Trophoblast cell (in vitro differentiated cells and primary cell): Measurements from ENCODE around the gene NGB.

Source experiments
- DNase-seq, 2 donors: peaks; one replicate each; pipeline ENCODE4 v3.0.0-alpha.2; 2016
- H2AFZ ChIP-seq: 2 replicates; pipeline ENCODE4 v1.6.1; 2013; ENCODE audit warnings: low read length, moderate library complexity, mild to moderate bottlenecking; ENCODE audit not compliant: insufficient read depth, poor library complexity
- H2AK5ac ChIP-seq: 2 replicates; pipeline ENCODE4 v1.6.1; 2013; ENCODE audit warnings: mild to moderate bottlenecking, low read length
- H2BK120ac ChIP-seq: 2 replicates; pipeline ENCODE4 v1.6.1; 2013; ENCODE audit warnings: low read length, mild to moderate bottlenecking, moderate library complexity; ENCODE audit not compliant: insufficient read depth, poor library complexity
- H2BK12ac ChIP-seq: 2 replicates; pipeline ENCODE4 v1.6.1; 2013; ENCODE audit warnings: mild to moderate bottlenecking, low read length, moderate library complexity
- H2BK5ac ChIP-seq: 2 replicates; pipeline ENCODE4 v1.6.1; 2013; ENCODE audit warnings: low read length, low read depth, moderate library complexity, mild to moderate bottlenecking; ENCODE audit not compliant: poor library complexity
- H3K14ac ChIP-seq: 2 replicates; pipeline ENCODE4 v1.6.1; 2013; ENCODE audit warnings: mild to moderate bottlenecking, low read length
- H3K18ac ChIP-seq: 2 replicates; pipeline ENCODE4 v1.6.1; 2013; ENCODE audit warnings: mild to moderate bottlenecking, low read length
- H3K23ac ChIP-seq: 2 replicates; pipeline ENCODE4 v1.6.1; 2013; ENCODE audit warnings: low read length
- H3K27ac ChIP-seq: 2 replicates; pipeline ENCODE4 v1.5.1; 2013; ENCODE audit warnings: low read depth, mild to moderate bottlenecking, inconsistent platforms, low read length, moderate library complexity
- H3K27me3 ChIP-seq: 2 replicates; pipeline ENCODE4 v1.6.1; 2013; ENCODE audit warnings: inconsistent platforms, mild to moderate bottlenecking, low read length, moderate library complexity; ENCODE audit not compliant: insufficient read depth
- H3K36me3 ChIP-seq, 2 experiments: 1 replicate in 1 of 2; 2 replicates in 1 of 2; pipeline ENCODE4 v1.6.1; 2013; ENCODE audit warnings: low read length in 2 of 2, mild to moderate bottlenecking in 2 of 2, moderate library complexity in 1 of 2; ENCODE audit not compliant: insufficient read depth in 2 of 2, control insufficient read depth in 1 of 2
- H3K4ac ChIP-seq: 2 replicates; pipeline ENCODE4 v1.6.1; 2013; ENCODE audit warnings: low read depth, mild to moderate bottlenecking, low read length, moderate library complexity
- H3K4me1 ChIP-seq, 2 experiments: 1 replicate in 1 of 2; 2 replicates in 1 of 2; pipeline ENCODE4 v1.6.1; 2013; ENCODE audit warnings: low read length in 2 of 2, mild to moderate bottlenecking in 2 of 2, moderate library complexity in 1 of 2; ENCODE audit not compliant: insufficient read depth in 2 of 2, control insufficient read depth in 1 of 2
- H3K4me2 ChIP-seq: 2 replicates; pipeline ENCODE4 v1.6.1; 2013; ENCODE audit warnings: inconsistent platforms, mild to moderate bottlenecking, low read length, moderate library complexity
- H3K4me3 ChIP-seq: 2 replicates; pipeline ENCODE4 v1.5.1; 2013; ENCODE audit warnings: mild to moderate bottlenecking, low read depth, low read length, inconsistent platforms
- H3K79me1 ChIP-seq: one replicate; pipeline ENCODE4 v1.6.1; 2013; ENCODE audit warnings: low read length
- H3K79me2 ChIP-seq: 2 replicates; pipeline ENCODE4 v1.6.1; 2013; ENCODE audit warnings: low read length, mild to moderate bottlenecking; ENCODE audit not compliant: control insufficient read depth, insufficient read depth, poor library complexity
- H3K9ac ChIP-seq: 2 replicates; pipeline ENCODE4 v1.6.1; 2013; ENCODE audit warnings: mild to moderate bottlenecking, low read length
- H3K9me3 ChIP-seq: 2 replicates; pipeline ENCODE4 v1.6.1; 2013; ENCODE audit warnings: low read depth, mild to moderate bottlenecking, control low read depth, inconsistent platforms, low read length; ENCODE audit not compliant: insufficient read depth
- H4K12ac ChIP-seq: 2 replicates; pipeline ENCODE4 v1.6.1; 2013; ENCODE audit warnings: low read depth, mild to moderate bottlenecking, low read length, moderate library complexity
- H4K8ac ChIP-seq: 2 replicates; pipeline ENCODE4 v1.6.1; 2013; ENCODE audit warnings: low read depth, mild to moderate bottlenecking, low read length, moderate library complexity
- H4K91ac ChIP-seq: one replicate; pipeline ENCODE4 v1.6.1; 2013; ENCODE audit warnings: low read depth, mild to moderate bottlenecking, low read length, moderate library complexity
- WGBS: extraction: QIAGEN DNeasy Blood & Tissue Kit; methylation state at CpG from one replicate; pipeline ENCODE4 v1.1.7; 2013; ENCODE audit warnings: missing lambda C conversion rate; ENCODE audit not compliant: insufficient read length, insufficient coverage; ENCODE audit errors: extremely low coverage; 5-methylcytosine and 5-hydroxymethylcytosine counted together

The NGB gene

DNA sequence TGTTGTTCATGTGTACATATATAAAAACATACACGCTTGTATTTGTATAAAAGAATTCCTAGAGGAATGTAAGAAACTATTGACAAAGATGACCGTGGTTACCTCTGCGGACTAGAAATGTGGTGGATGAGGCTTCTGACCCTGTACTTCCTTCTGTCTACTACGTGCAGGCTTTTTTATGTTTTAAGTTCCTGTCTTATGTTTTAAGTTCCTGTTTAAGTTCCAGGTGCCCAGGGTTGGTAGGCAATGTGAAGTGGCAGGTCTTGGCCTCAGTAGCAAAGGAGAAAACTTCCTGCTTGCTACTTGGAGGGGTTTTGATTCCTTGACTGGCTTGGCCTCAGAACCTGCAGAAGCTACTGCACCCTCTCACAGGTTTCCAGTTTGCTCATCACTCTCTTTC, 38.1 kb upstream of the NGB start:
- Histone ChIP-seq H2BK120ac (no peak overlapping the region), H2BK12ac (peak overlapping the region; percentile 36)
- WGBS = no CpG with 5 or more reads among the region's 4 CpGs

DNA sequence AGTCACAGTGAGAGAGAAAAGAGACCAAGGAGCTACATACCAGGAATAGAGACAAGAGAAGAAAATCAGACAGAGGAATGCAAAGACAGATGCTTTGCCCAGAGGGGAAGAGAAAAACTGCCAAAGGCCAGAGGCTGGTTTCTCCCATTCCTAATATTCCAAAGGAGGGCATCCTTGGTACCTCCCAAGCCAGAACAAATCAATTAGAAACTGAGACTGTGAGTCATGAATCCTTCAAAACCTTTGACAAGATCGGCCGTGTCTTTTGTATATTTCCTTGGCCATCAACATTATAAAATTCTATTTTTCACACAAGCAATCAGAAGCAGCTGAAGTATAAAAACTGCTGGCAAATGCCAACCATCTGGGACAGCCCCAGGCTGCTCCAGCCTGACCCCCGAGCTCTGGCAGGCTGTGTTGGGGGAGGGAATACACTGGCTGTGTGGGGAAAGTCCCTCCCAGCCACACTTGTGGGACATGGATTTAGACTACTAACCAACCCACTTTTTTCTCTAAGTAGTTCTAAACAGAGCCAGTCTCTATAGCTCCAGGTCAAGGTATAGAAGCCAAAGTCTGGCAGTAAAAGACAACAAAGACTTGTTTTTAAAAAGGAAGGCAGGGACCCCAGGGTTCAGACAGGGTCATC, 36.0 kb upstream of the NGB start:
- Histone ChIP-seq H3K4me3 (no peak overlapping the region), H3K23ac (no peak overlapping the region), H3K79me1 (peaks cover 29% of the 10 kb centered on the region), H3K27me3 (no peaks in the 10 kb centered on the region), H3K36me3 (peaks cover 2 to 6% of the 10 kb centered on the region in 2 experiments), H3K27ac (peak overlapping the region; percentile 97), H4K12ac (no peak overlapping the region), H2BK120ac (peak overlapping the region; percentile 79), H3K4ac (peak overlapping the region; percentile 58), H3K4me2 (peak overlapping the region; percentile 40), H3K18ac (peak overlapping the region; percentile 68), H3K9ac (no peak overlapping the region), H3K9me3 (no peaks in the 10 kb centered on the region), H4K8ac (peak overlapping the region; percentile 71), H2BK5ac (peak overlapping the region; percentile 97), H2AK5ac (peak overlapping the region; percentile 88), H3K4me1 (peaks cover 32 to 34% of the 10 kb centered on the region in 2 experiments), H2BK12ac (peak overlapping the region; percentile 88), H3K14ac (peak overlapping the region; percentile 82), H4K91ac (peak overlapping the region; percentile 90), H2AFZ (no peak overlapping the region), H3K79me2 (peaks cover 6% of the 10 kb centered on the region)
- peak; percentile 21 to 81 for DNase-seq
- WGBS = no CpG with 5 or more reads among the region's 3 CpGs

More for the DNA sequence above, 38.1 kb upstream of the NGB start:
- H3K9ac ChIP-seq = no peak overlapping the region
- peak overlapping the region; percentile 68 for H3K14ac ChIP-seq
- peaks cover 28% of the 10 kb centered on the region for H3K79me1 ChIP-seq
- peaks cover 4% of the 10 kb centered on the region for H3K79me2 ChIP-seq
- H2BK5ac ChIP-seq = no peak overlapping the region
- no peak overlapping the region for H3K4ac ChIP-seq
- H3K23ac ChIP-seq = no peak overlapping the region
- H3K9me3 ChIP-seq = no peaks in the 10 kb centered on the region
- DNase-seq = no peak
- no peak overlapping the region for H2AFZ ChIP-seq
- H3K27ac ChIP-seq = no peak overlapping the region
- H3K4me1 ChIP-seq = peaks cover 26 to 32% of the 10 kb centered on the region in 2 experiments
- no peak overlapping the region for H4K91ac ChIP-seq
- peak overlapping the region; percentile 73 for H2AK5ac ChIP-seq
- no peak overlapping the region for H4K8ac ChIP-seq
- H3K27me3 ChIP-seq = no peaks in the 10 kb centered on the region
- H3K4me3 ChIP-seq = no peak overlapping the region
- H3K4me2 ChIP-seq = no peak overlapping the region
- H4K12ac ChIP-seq = no peak overlapping the region
- peak overlapping the region; percentile 57 for H3K18ac ChIP-seq
- H3K36me3 ChIP-seq = peaks cover 2 to 6% of the 10 kb centered on the region in 2 experiments

DNA sequence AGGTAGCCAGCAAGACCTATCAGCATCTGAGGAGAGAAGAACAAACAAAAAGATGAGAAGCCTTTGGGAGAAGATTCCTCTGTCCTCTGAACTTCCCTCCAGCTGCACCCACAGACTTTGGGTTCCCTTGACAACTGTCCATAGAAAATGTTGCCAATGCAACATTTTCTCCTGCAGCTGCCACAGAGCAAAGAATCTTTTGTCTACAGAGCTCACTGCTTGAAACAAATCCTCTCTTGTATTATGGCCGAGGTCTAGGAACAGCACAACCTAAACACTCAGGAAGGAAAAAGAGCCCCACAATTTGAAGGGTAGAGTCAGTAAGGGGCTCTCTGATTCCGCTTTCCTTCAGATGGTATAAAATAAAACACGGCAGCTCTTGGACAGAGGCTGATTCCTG, 35.4 kb upstream of the NGB start:
- H2BK12ac ChIP-seq = peak overlapping the region; percentile 97
- peaks cover 6% of the 10 kb centered on the region for H3K79me2 ChIP-seq
- H3K9ac ChIP-seq = no peak overlapping the region
- H3K79me1 ChIP-seq = peaks cover 33% of the 10 kb centered on the region
- DNase-seq = peak in 1 of 2 donors; percentile 42
- H2AFZ ChIP-seq = no peak overlapping the region
- H4K12ac ChIP-seq = no peak overlapping the region
- no peak overlapping the region for H3K18ac ChIP-seq
- no peak overlapping the region for H3K4ac ChIP-seq
- no CpG with 5 or more reads among the region's 3 CpGs for WGBS
- peaks cover 32 to 35% of the 10 kb centered on the region in 2 experiments for H3K4me1 ChIP-seq
- peak overlapping the region; percentile 97 for H3K27ac ChIP-seq
- no peaks in the 10 kb centered on the region for H3K9me3 ChIP-seq
- peak overlapping the region; percentile 88 for H4K91ac ChIP-seq
- no peaks in the 10 kb centered on the region for H3K27me3 ChIP-seq
- peak overlapping the region; percentile 99 for H2AK5ac ChIP-seq
- peaks cover 2 to 6% of the 10 kb centered on the region in 2 experiments for H3K36me3 ChIP-seq
- peak overlapping the region; percentile 74 for H2BK5ac ChIP-seq
- H3K4me3 ChIP-seq = no peak overlapping the region
- H3K4me2 ChIP-seq = peak overlapping the region; percentile 40
- peak overlapping the region; percentile 94 for H3K14ac ChIP-seq
- H2BK120ac ChIP-seq = peak overlapping the region; percentile 94
- no peak overlapping the region for H3K23ac ChIP-seq
- H4K8ac ChIP-seq = peak overlapping the region; percentile 11

DNA sequence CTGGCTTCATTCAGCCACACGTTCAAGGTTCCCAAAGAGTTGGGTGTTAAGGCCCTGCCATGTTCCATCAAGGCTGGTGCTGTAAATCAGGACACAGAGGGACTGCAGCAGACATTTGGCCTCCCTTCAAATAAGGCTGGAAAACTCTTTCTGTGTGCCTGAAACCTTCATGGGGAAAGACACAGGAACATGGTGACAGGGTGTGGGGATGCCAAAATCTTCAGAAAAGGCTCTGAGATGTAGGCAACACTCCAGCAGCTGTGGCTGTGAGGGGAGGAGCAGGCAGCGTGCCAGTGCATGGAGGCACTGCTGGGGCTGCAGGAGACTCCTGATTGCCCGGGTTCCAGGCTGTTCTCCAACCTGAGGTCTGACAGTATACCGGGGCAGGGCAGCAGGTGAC, 34.7 kb upstream of the NGB start:
- H3K4ac ChIP-seq = peak overlapping the region; percentile 49
- peaks cover 6% of the 10 kb centered on the region for H3K79me2 ChIP-seq
- H3K14ac ChIP-seq = peak overlapping the region; percentile 94
- no CpG with 5 or more reads among the region's 4 CpGs for WGBS
- H4K91ac ChIP-seq = peak overlapping the region; percentile 88
- H2BK120ac ChIP-seq = peak overlapping the region; percentile 94
- no peak overlapping the region for H3K23ac ChIP-seq
- H3K79me1 ChIP-seq = peaks cover 36% of the 10 kb centered on the region
- no peaks in the 10 kb centered on the region for H3K27me3 ChIP-seq
- DNase-seq = no peak
- no peaks in the 10 kb centered on the region for H3K9me3 ChIP-seq
- H3K18ac ChIP-seq = peak overlapping the region; percentile 93
- peak overlapping the region; percentile 97 for H3K27ac ChIP-seq
- H2AK5ac ChIP-seq = peak overlapping the region; percentile 99
- H3K36me3 ChIP-seq = peaks cover 2 to 6% of the 10 kb centered on the region in 2 experiments
- peak overlapping the region; percentile 97 for H2BK12ac ChIP-seq
- H3K4me3 ChIP-seq = no peak overlapping the region
- no peak overlapping the region for H3K4me2 ChIP-seq
- H2AFZ ChIP-seq = no peak overlapping the region
- peak overlapping the region; percentile 74 for H2BK5ac ChIP-seq
- H4K8ac ChIP-seq = peak overlapping the region; percentile 60
- no peak overlapping the region for H3K9ac ChIP-seq
- H4K12ac ChIP-seq = no peak overlapping the region
- peaks cover 32 to 38% of the 10 kb centered on the region in 2 experiments for H3K4me1 ChIP-seq
